Upper lobe of left lung (tissue), 6 donors: Measurements from ENCODE around the gene ZNF385D. TPM values are rescaled to one million over a fixed set of nuclear protein-coding genes. Genes with fewer than 3 reads are reported as not detected.

ENCODE experiments used
- ATAC-seq, 2 donors: fragments of 200-7000 bp; cut with Tn5 transposase; one replicate each; pipeline ENCODE4 v1.9.1; 2022; ENCODE audit warnings: mild to moderate bottlenecking in 2 of 2, moderate library complexity in 2 of 2; ENCODE audit not compliant: low FRiP score in 2 of 2
- DNase-seq, 2 donors: peaks; one replicate each; pipeline ENCODE4 v3.0.0-alpha.2; 2019 to 2020
- H3K27ac ChIP-seq, 4 donors: fragments of 200-600 bp; sonication (generic); one replicate each; pipeline ENCODE4 v1.5.1; 2016 to 2019
- H3K27me3 ChIP-seq, 4 donors: fragments of 200-600 bp; sonication (generic); one replicate each; pipeline ENCODE4 v1.5.1; 2017 to 2019
- H3K36me3 ChIP-seq, 4 donors: fragments of 200-600 bp; sonication (generic); one replicate each; pipeline ENCODE4 v1.5.1; 2016 to 2019
- H3K4me1 ChIP-seq, 4 donors: fragments of 200-600 bp; sonication (generic); one replicate each; pipeline ENCODE4 v1.5.1; 2018 to 2019
- H3K4me3 ChIP-seq, 4 donors: fragments of 200-600 bp; sonication (generic); one replicate each; pipeline ENCODE4 v1.5.1; 2017 to 2019; ENCODE audit warnings: mild to moderate bottlenecking in 2 of 4, moderate library complexity in 1 of 4
- H3K9me3 ChIP-seq, 4 donors: fragments of 200-600 bp; sonication (generic); one replicate each; pipeline ENCODE4 v1.5.1; 2018 to 2019
- EP300 ChIP-seq, 4 donors: sonication (generic); formaldehyde crosslinking; IDR thresholded peaks; one replicate each; pipeline ENCODE4 v1.5.1; 2017; ENCODE audit warnings: antibody characterized with exemption in 4 of 4, control low read depth in 2 of 4
- POLR2A ChIP-seq, 4 donors: fragments of 450-650 bp; IDR thresholded peaks; one replicate each; pipeline ENCODE4 v1.5.1; 2016 to 2017; ENCODE audit warnings: antibody characterized with exemption in 4 of 4, mild to moderate bottlenecking in 2 of 4
- POLR2AphosphoS5 ChIP-seq, 2 donors: sonication (generic); formaldehyde crosslinking; IDR thresholded peaks; one replicate each; pipeline ENCODE4 v1.5.1; 2017; ENCODE audit warnings: antibody characterized with exemption in 2 of 2
- WGBS, 2 donors: methylation state at CpG; one replicate each; pipeline ENCODE4 v1.1.5; 2017 to 2018; 5-methylcytosine and 5-hydroxymethylcytosine counted together
- total RNA-seq, 6 donors: library from RNA; depleted of rRNA in 4 of 6; stranded (reverse); fragments of >200 nt in 4 of 6; gene quantifications; one replicate each; pipeline versions ENCODE4 v1.1.0 to v1.2.1, GENCODE V29; 2016 to 2021
- TF ChIP-seq, protein P1 (sequence below), 6 experiments: fragments of 450-650 bp in 4 of 6; fragments of 200-600 bp in 2 of 6; sonication (generic) in 2 of 6; IDR thresholded peaks; one replicate each; pipeline ENCODE4 v1.5.1; 2016 to 2019; ENCODE audit warnings: antibody characterized with exemption in 6 of 6
- donor health status: DM: no; HTN: no; CAD: no; lungs with moderate emphysema.
- donor health status: DM: no; HTN: yes; CAD: no; lungs with severe emphysema.

ZNF385D gene
- total RNA-seq, 6 donors from 2014 or later: 0.20 to 9.2 (median 0.76) TPM; not detected in 1

DNA sequence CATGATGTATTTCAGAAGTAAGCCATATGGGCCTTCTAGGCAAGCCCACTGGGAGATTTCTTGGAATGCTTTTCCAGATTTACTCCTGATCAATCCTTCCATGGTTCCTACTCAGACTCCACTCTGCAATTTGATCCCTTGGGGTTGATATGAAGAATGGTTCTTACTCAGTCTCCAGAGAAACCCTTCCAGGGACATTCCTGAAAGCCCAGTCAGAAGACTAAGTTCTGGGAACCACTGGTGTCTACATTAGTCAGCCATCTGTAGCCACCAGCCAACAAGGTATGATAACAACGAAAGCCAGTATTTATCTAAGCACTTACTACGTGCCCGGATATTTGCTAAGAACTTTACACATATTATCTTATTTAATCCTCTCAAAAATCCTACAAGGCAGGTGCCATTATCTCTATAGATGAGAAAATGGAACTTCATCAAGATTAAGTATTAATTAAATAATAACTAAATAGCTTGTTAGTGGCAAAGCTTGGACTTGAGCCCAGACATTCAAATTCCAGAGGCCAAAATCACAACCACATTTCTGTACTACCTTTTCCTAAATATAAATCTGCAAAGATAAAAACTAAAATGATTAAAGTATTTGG is 32.7 kb downstream of the ZNF385D start:
- ATAC-seq: peak in 1 of 2 donors; percentile 54
- no peak overlapping the region for H3K27ac ChIP-seq
- H3K4me1 ChIP-seq: no peaks in the 10 kb centered on the region
- no peak for DNase-seq
- TF ChIP-seq, protein P1, sequence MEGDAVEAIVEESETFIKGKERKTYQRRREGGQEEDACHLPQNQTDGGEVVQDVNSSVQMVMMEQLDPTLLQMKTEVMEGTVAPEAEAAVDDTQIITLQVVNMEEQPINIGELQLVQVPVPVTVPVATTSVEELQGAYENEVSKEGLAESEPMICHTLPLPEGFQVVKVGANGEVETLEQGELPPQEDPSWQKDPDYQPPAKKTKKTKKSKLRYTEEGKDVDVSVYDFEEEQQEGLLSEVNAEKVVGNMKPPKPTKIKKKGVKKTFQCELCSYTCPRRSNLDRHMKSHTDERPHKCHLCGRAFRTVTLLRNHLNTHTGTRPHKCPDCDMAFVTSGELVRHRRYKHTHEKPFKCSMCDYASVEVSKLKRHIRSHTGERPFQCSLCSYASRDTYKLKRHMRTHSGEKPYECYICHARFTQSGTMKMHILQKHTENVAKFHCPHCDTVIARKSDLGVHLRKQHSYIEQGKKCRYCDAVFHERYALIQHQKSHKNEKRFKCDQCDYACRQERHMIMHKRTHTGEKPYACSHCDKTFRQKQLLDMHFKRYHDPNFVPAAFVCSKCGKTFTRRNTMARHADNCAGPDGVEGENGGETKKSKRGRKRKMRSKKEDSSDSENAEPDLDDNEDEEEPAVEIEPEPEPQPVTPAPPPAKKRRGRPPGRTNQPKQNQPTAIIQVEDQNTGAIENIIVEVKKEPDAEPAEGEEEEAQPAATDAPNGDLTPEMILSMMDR (IDR thresholded peaks at IDR 0.05): no peak
- TF ChIP-seq POLR2A (IDR thresholded peaks at IDR 0.05) (no peak), POLR2AphosphoS5 (IDR thresholded peaks at IDR 0.05) (no peak), EP300 (IDR thresholded peaks at IDR 0.05) (no peak)
- H3K36me3 ChIP-seq: no peaks in the 10 kb centered on the region
- H3K27me3 ChIP-seq: no peaks in the 10 kb centered on the region
- H3K9me3 ChIP-seq: no peaks in the 10 kb centered on the region
- no peak overlapping the region for H3K4me3 ChIP-seq
- 63 to 81% methylated on average over 3 of the region's 3 CpGs for WGBS, 2 donors

DNA sequence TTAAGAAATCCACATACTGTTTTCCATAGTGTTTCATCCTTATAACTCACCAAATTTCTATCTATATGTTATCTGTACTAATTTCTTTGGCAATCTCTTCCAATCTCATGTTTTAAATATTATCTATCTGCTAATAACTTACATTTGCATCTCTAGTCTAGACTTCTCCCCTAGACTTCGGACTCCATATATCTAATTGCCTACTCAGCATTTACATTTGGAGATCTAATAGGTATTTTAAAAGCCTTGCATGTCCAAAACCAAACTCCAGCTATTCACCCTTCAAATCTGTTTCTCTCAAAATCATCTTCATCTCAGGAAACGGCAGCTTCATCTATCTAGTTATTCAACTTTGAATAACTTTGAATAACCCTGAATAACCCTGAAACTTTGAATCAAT is 35.3 kb downstream of the ZNF385D start:
- ATAC-seq: no peak
- Histone ChIP-seq H3K36me3 (no peaks in the 10 kb centered on the region), H3K9me3 (no peaks in the 10 kb centered on the region), H3K27me3 (no peaks in the 10 kb centered on the region), H3K4me1 (no peaks in the 10 kb centered on the region), H3K4me3 (no peak overlapping the region), H3K27ac (no peak overlapping the region)
- TF ChIP-seq, protein P1 (IDR thresholded peaks at IDR 0.05): no peak
- TF ChIP-seq POLR2AphosphoS5 (IDR thresholded peaks at IDR 0.05): no peak
- no peak for DNase-seq
- 44 to 64% methylated on average over 2 of the region's 2 CpGs for WGBS, 2 donors

DNA sequence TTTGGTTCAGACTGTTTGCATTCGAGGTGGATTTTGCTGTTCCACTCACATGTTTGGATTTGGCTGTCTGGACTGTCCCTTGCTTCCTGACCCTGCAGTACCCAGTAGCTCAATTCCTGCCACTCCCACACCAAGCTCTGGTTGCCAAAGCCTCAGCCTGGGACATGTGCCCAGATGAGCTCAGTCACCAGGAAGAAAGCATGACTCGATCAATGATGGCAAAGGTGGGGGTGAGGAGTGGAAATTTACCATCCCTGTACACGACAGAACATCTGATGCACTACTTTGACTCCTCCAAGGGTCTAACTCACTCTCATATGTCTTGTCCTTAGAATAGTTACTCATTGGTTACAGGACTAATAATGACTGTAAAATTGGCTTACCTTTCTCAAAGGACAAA is 45.2 kb downstream of the ZNF385D start:
- no peaks in the 10 kb centered on the region for H3K27me3 ChIP-seq
- H3K4me3 ChIP-seq: no peak overlapping the region
- no peaks in the 10 kb centered on the region for H3K36me3 ChIP-seq
- no peaks in the 10 kb centered on the region for H3K4me1 ChIP-seq
- 47 to 54% methylated on average over 3 of the region's 3 CpGs for WGBS, 2 donors
- no peaks in the 10 kb centered on the region for H3K9me3 ChIP-seq
- TF ChIP-seq POLR2AphosphoS5 (IDR thresholded peaks at IDR 0.05) (no peak), POLR2A (IDR thresholded peaks at IDR 0.05) (no peak), EP300 (IDR thresholded peaks at IDR 0.05) (no peak)
- TF ChIP-seq, protein P1 (IDR thresholded peaks at IDR 0.05): no peak
- ATAC-seq (peak in 1 of 2 donors; percentile 69), DNase-seq (no peak)
- no peak overlapping the region for H3K27ac ChIP-seq

DNA sequence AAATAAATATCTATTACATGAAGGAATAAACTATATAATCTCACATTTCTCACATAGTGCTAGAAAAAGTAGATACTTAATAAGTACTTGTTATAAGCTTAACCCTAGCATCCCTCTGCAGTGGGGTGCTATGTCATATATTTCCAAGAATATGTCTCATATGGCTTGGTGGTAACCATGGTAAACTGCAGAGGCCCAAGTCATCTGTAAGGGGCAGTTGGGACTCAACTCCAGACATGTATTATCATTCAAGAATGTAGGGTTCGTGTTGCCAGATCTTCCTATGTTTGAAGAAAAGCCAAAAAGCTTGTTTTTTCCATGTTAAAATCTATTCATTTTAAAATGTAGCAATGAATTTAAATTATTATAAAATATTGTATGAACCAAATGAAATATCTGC is 46.2 kb downstream of the ZNF385D start:
- Histone ChIP-seq H3K4me1 (no peaks in the 10 kb centered on the region), H3K27ac (no peak overlapping the region), H3K36me3 (no peaks in the 10 kb centered on the region), H3K9me3 (no peaks in the 10 kb centered on the region), H3K27me3 (no peaks in the 10 kb centered on the region), H3K4me3 (no peak overlapping the region)
- DNase-seq (no peak), ATAC-seq (no peak)
- 83 to 88% methylated on average over 1 of the region's 1 CpG for WGBS, 2 donors
- TF ChIP-seq POLR2A (IDR thresholded peaks at IDR 0.05): no peak

DNA sequence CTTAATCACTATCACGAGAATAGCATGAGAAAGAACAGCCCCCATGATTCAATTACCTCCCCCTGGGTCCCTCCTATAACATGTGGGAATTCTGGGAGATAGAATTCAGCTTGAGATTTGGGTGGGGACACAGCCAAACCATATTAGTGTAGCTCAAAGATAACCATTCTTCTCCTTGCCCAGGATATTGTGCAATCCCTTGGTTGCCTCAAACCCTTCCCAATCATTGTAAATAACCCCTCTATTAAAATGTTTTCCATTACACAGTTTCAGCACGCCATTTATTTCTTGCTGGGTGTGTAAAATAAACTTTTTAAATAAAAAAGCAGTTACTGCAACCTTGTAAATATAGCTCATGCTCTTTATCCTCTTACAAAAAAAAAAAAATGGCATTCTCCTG is 47.7 kb downstream of the ZNF385D start:
- ATAC-seq (no peak), DNase-seq (no peak)
- no peak overlapping the region for H3K27ac ChIP-seq
- no peaks in the 10 kb centered on the region for H3K9me3 ChIP-seq
- no peaks in the 10 kb centered on the region for H3K36me3 ChIP-seq
- TF ChIP-seq POLR2AphosphoS5 (IDR thresholded peaks at IDR 0.05): no peak
- no peak overlapping the region for H3K4me3 ChIP-seq
- 68 to 79% methylated on average over 2 of the region's 2 CpGs for WGBS, 2 donors
- no peaks in the 10 kb centered on the region for H3K4me1 ChIP-seq
- H3K27me3 ChIP-seq: no peaks in the 10 kb centered on the region

DNA sequence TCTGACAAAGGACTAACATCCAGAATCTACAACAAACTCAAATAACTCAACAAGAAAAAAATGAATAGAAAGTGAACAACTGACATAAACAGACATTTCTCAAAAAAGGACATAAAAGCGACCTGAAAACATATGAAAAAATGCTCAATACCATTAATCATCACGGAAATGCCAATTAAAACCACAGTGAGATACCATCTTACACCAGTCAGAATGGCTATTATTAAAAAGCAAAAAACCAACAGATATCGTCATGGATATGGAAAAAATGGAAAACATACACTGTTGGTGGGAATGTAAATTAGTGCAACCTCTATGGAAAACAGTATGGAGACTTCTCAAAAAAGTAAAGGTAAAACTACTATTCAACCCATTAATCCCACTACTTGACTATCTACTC is 53.3 kb downstream of the ZNF385D start:
- Histone ChIP-seq H3K36me3 (no peaks in the 10 kb centered on the region), H3K4me1 (no peaks in the 10 kb centered on the region), H3K4me3 (no peak overlapping the region), H3K9me3 (no peaks in the 10 kb centered on the region), H3K27ac (no peak overlapping the region), H3K27me3 (no peaks in the 10 kb centered on the region)
- TF ChIP-seq POLR2A (IDR thresholded peaks at IDR 0.05) (no peak), POLR2AphosphoS5 (IDR thresholded peaks at IDR 0.05) (no peak), EP300 (IDR thresholded peaks at IDR 0.05) (no peak)
- TF ChIP-seq, protein P1 (IDR thresholded peaks at IDR 0.05): no peak
- 80 to 88% methylated on average over 3 of the region's 3 CpGs for WGBS, 2 donors
- DNase-seq (no peak), ATAC-seq (no peak)
